B cell (primary cell): Measurements from ENCODE around the gene APOE. TPM values are rescaled to one million over a fixed set of nuclear protein-coding genes. Genes with fewer than 3 reads are reported as not detected.
A peak's percentile ranks its signal among the peaks of the same experiment; 100 is the strongest.

Source experiments
- ATAC-seq: fragments of 200-7000 bp; cut with Tn5 transposase; one replicate; pipeline ENCODE4 v1.10.0; 2021; ENCODE audit warnings: low read depth, mild to moderate bottlenecking, moderate number of reproducible peaks, moderate library complexity
- CTCF ChIA-PET: fragments of 350-600 bp; sonication (Branson Sonifier 250); formaldehyde crosslinking; loops from one replicate; lab custom pipeline; 2021; ENCODE audit warnings: antibody characterized with exemption, inconsistent platforms; lab: Charles Lee
- POLR2A ChIA-PET: fragments of 350-600 bp; sonication (Branson Sonifier 250); formaldehyde crosslinking; loops from one replicate; lab custom pipeline; 2021; ENCODE audit warnings: antibody characterized with exemption; lab: Charles Lee
- DNase-seq: peaks from one replicate; pipeline ENCODE4 v3.0.0; 2013
- H2AFZ ChIP-seq: 2 replicates; pipeline ENCODE4 v1.6.1; 2012; ENCODE audit warnings: mild to moderate bottlenecking, low read depth, low read length; ENCODE audit not compliant: insufficient read depth, poor library complexity, severe bottlenecking
- H3K27ac ChIP-seq, 2 donors: 1 replicate in 1 of 2; 2 replicates in 1 of 2; pipeline ENCODE4 v1.5.1; 2012 to 2013; ENCODE audit warnings: low read length in 2 of 2, mild to moderate bottlenecking in 2 of 2, moderate library complexity in 1 of 2
- H3K27me3 ChIP-seq, 4 experiments: fragments of 200-600 bp in 1 of 4; sonication (generic) in 1 of 4; replicated peaks in 1 of 4; 1 replicate in 2 of 4; 2 replicates in 2 of 4; pipeline versions ENCODE4 v1.6.1 to v1.7.0; 2013 to 2016; ENCODE audit warnings: low read length in 3 of 4, mild to moderate bottlenecking in 2 of 4, mixed read lengths in 1 of 4, moderate library complexity in 1 of 4; ENCODE audit not compliant: insufficient read depth in 4 of 4, control insufficient read depth in 3 of 4; ENCODE audit errors: control extremely low read depth in 1 of 4
- H3K36me3 ChIP-seq, 2 experiments: replicated peaks in 1 of 2; 1 replicate in 1 of 2; 2 replicates in 1 of 2; pipeline versions ENCODE4 v1.6.1 to v1.7.1; 2013; ENCODE audit warnings: low read length in 1 of 2; ENCODE audit not compliant: insufficient read depth in 2 of 2, control insufficient read depth in 1 of 2; ENCODE audit errors: control extremely low read depth in 1 of 2, extremely low read depth in 1 of 2
- H3K4me1 ChIP-seq, 2 donors: fragments of 200-600 bp in 1 of 2; sonication (generic) in 1 of 2; 1 replicate in 1 of 2; 2 replicates in 1 of 2; pipeline versions ENCODE4 v1.5.1 to v1.6.1; 2013 to 2017; ENCODE audit warnings: low read length in 2 of 2; ENCODE audit not compliant: control insufficient read depth in 2 of 2, insufficient read depth in 2 of 2
- H3K4me2 ChIP-seq: replicated peaks from 2 replicates; pipeline ENCODE3; 2012; ENCODE audit warnings: mild to moderate bottlenecking, low read depth, low read length; ENCODE audit not compliant: poor library complexity, severe bottlenecking
- H3K4me3 ChIP-seq, 5 experiments: fragments of 200-600 bp in 1 of 5; sonication (generic) in 1 of 5; 1 replicate in 3 of 5; 2 replicates in 2 of 5; pipeline versions ENCODE4 v1.5.1 to v1.7.0; 2011 to 2016; ENCODE audit warnings: low read length in 4 of 5, mild to moderate bottlenecking in 4 of 5, low read depth in 2 of 5, control low read depth in 1 of 5, moderate library complexity in 1 of 5; ENCODE audit not compliant: insufficient read depth in 1 of 5; ENCODE audit errors: control extremely low read depth in 1 of 5, extremely low read depth in 1 of 5
- H3K79me2 ChIP-seq: fragments of 200-600 bp; sonication (generic); one replicate; pipeline ENCODE4 v1.6.0; 2016; ENCODE audit warnings: low read length; ENCODE audit not compliant: control insufficient read depth, insufficient read depth
- H3K9ac ChIP-seq: fragments of 200-600 bp; sonication (generic); 2 replicates; pipeline ENCODE4 v1.6.1; 2017; ENCODE audit warnings: mild to moderate bottlenecking, low read length, moderate library complexity
- H3K9me3 ChIP-seq, 3 donors: one replicate each; pipeline versions ENCODE4 v1.6.1 to v1.7.1; 2013; ENCODE audit warnings: low read length in 2 of 3; ENCODE audit not compliant: control insufficient read depth in 2 of 3, insufficient read depth in 1 of 3; ENCODE audit errors: control extremely low read depth in 1 of 3
- H4K20me1 ChIP-seq: 2 replicates; pipeline ENCODE4 v1.6.0; 2012; ENCODE audit warnings: mild to moderate bottlenecking, low read length; ENCODE audit not compliant: insufficient read depth, control insufficient read depth, poor library complexity, severe bottlenecking
- H3K27ac Mint-ChIP-seq: one replicate; pipeline ENCODE4 v1.8.0; 2021; ENCODE audit warnings: mixed read lengths
- H3K27me3 Mint-ChIP-seq: one replicate; pipeline ENCODE4 v1.8.0; 2021; ENCODE audit warnings: mixed read lengths
- H3K4me1 Mint-ChIP-seq: one replicate; pipeline ENCODE4 v1.8.0; 2021; ENCODE audit warnings: mixed read lengths
- H3K4me3 Mint-ChIP-seq: one replicate; pipeline ENCODE4 v1.8.0; 2021; ENCODE audit warnings: mixed read lengths
- H3K9me3 Mint-ChIP-seq: one replicate; pipeline ENCODE4 v1.8.0; 2022; ENCODE audit warnings: mixed read lengths; ENCODE audit not compliant: insufficient read depth
- CTCF ChIP-seq: fragments of 200-600 bp; IDR thresholded peaks from one replicate; pipeline ENCODE4 v1.8.0; 2022; ENCODE audit warnings: antibody characterized with exemption, mild to moderate bottlenecking
- EZH2 ChIP-seq: IDR thresholded peaks from 2 replicates; pipeline ENCODE4 v1.6.1; 2012; ENCODE audit warnings: borderline replicate concordance, low read depth, mild to moderate bottlenecking, moderate library complexity, low read length; ENCODE audit not compliant: insufficient read depth, poor library complexity, severe bottlenecking
- WGBS: methylation state at CpG from one replicate; pipeline ENCODE4 v1.1.5; 2013; ENCODE audit warnings: missing lambda C conversion rate; ENCODE audit not compliant: insufficient coverage; 5-methylcytosine and 5-hydroxymethylcytosine counted together
- intact Hi-C: fragments of 100-400 bp; cut with micrococcal nuclease; formaldehyde crosslinking; loops from one replicate; pipeline ENCODE4 v1.10.0; 2022
- polyA plus RNA-seq: library from polyadenylated mRNA; depleted of rRNA; stranded (reverse); fragments of >200 nt; gene quantifications from 2 replicates; pipeline ENCODE4 v1.2.3, GENCODE V29; 2012
- total RNA-seq, 2 donors: library from RNA; stranded (reverse); fragments of 120-200 nt in 1 of 2; gene quantifications; 1 replicate in 1 of 2; 2 replicates in 1 of 2; pipeline versions ENCODE4 v1.2.3 to v1.2.4, GENCODE V29; 2013 to 2022

The APOE gene
- total and polyA plus RNA-seq, 2 donors (not counting 1 experiment from before 2014, with no cell fraction given): 0.74 to 2.8 TPM

- ATAC-seq (no peak), DNase-seq (no peak)
- H3K4me1 ChIP-seq: peaks cover 71 to 80% of the 10 kb centered on the region in 2 donors
- intact Hi-C loops: no loop called here
- CTCF ChIA-PET: interaction anchor here (0.8 to 2.2 kb wide), 5 partner anchors 8 to 268 kb away, joined by 3 to 7 read pairs (median 3); partner anchors contain the start of gene CLASRP
- H3K27me3 ChIP-seq: no peaks in the 10 kb centered on the region
- H3K4me1 Mint-ChIP-seq: peaks cover 79% of the 10 kb centered on the region
- H3K4me2 ChIP-seq: peak overlapping the region; percentile 99
- peak overlapping the region; percentile 94 for H3K27ac Mint-ChIP-seq
- 89% methylated on average over 7 of the region's 7 CpGs for WGBS
- H3K79me2 ChIP-seq: peaks cover 97% of the 10 kb centered on the region
- no peak overlapping the region for H2AFZ ChIP-seq
- no peak overlapping the region for H3K4me3 ChIP-seq
- peak overlapping the region in 1 of 2 donors; percentile 93 for H3K27ac ChIP-seq
- peak overlapping the region; percentile 99 for H3K4me3 Mint-ChIP-seq
- H3K36me3 ChIP-seq: peaks cover 0 to 9% of the 10 kb centered on the region in 2 experiments
- POLR2A ChIA-PET: no interaction called here
- TF ChIP-seq EZH2: no peak
- TF ChIP-seq CTCF: no peak
- no peaks in the 10 kb centered on the region for H3K9me3 ChIP-seq
- H4K20me1 ChIP-seq: peaks cover 48% of the 10 kb centered on the region
- no peaks in the 10 kb centered on the region for H3K9me3 Mint-ChIP-seq
- no peaks in the 10 kb centered on the region for H3K27me3 Mint-ChIP-seq
- H3K9ac ChIP-seq: no peak overlapping the region
These were observed 51.9 kb downstream of the APOE start for GRCh38 chr19:44957526-44957925.

GRCh38 chr19:44958090-44958489, 52.5 kb downstream of the APOE start:
- ATAC-seq: no peak
- H3K4me2 ChIP-seq: peak overlapping the region; percentile 99
- Mint-ChIP-seq H3K4me1 (peaks cover 78% of the 10 kb centered on the region), H3K27ac (peak overlapping the region; percentile 94), H3K4me3 (peak overlapping the region; percentile 99), H3K9me3 (no peaks in the 10 kb centered on the region), H3K27me3 (no peaks in the 10 kb centered on the region)
- TF ChIP-seq CTCF (no peak), EZH2 (no peak)
- H3K27me3 ChIP-seq: no peaks in the 10 kb centered on the region
- DNase-seq: no peak
- H3K4me3 ChIP-seq: no peak overlapping the region
- no peak overlapping the region for H3K9ac ChIP-seq
- peaks cover 0 to 11% of the 10 kb centered on the region in 2 experiments for H3K36me3 ChIP-seq
- H3K27ac ChIP-seq: peak overlapping the region in 1 of 2 donors; percentile 93
- ChIA-PET CTCF (interaction anchor here (0.8 to 1.3 kb wide), 3 partner anchors 9 to 268 kb away, joined by 3 read pairs; partner anchors contain the start of gene CLASRP), POLR2A (no interaction called here)
- peaks cover 71 to 80% of the 10 kb centered on the region in 2 donors for H3K4me1 ChIP-seq
- H3K79me2 ChIP-seq: peaks cover 99% of the 10 kb centered on the region
- no peaks in the 10 kb centered on the region for H3K9me3 ChIP-seq
- H4K20me1 ChIP-seq: peaks cover 48% of the 10 kb centered on the region
- H2AFZ ChIP-seq: no peak overlapping the region
- 58% methylated on average over 5 of the region's 9 CpGs for WGBS
- intact Hi-C loops: no loop called here
